Activated CD8-positive, alpha-beta memory T cell treated with anti-CD3 and anti-CD28 coated beads, Interleukin-2, amount 50 U/mL, for 1 hour (primary cell): ENCODE results near the gene CENPP.

Experiments used
- DNase-seq: peaks from one replicate; pipeline ENCODE4 v3.0.0-alpha.2; 2020; ENCODE audit errors: extremely low read depth

CENPP gene

GRCh38 chr9:92480986-92481633 lies 155.4 kb downstream of the CENPP start:
- DNase-seq: no peak

- no peak for DNase-seq
These were observed 156.6 kb downstream of the CENPP start, which contains the start of gene ASPN for GRCh38 chr9:92482329-92482728. Gene ASPN, minus strand, starts transcription at chr9:92482506.

GRCh38 chr9:92482805-92483204 lies 157.1 kb downstream of the CENPP start:
- no peak for DNase-seq

- DNase-seq: no peak
These were observed 158.1 kb downstream of the CENPP start for GRCh38 chr9:92483627-92484545.

GRCh38 chr9:92484563-92484962 lies 158.8 kb downstream of the CENPP start:
- no peak for DNase-seq

GRCh38 chr9:92486371-92486770 lies 160.6 kb downstream of the CENPP start:
- no peak for DNase-seq

- no peak for DNase-seq
These were observed 163.2 kb downstream of the CENPP start for GRCh38 chr9:92488681-92489550.

- no peak for DNase-seq
These were observed 167.1 kb downstream of the CENPP start for GRCh38 chr9:92492781-92493401.

GRCh38 chr9:92493749-92494387 lies 168.1 kb downstream of the CENPP start:
- no peak for DNase-seq

- no peak for DNase-seq
These were observed 169.1 kb downstream of the CENPP start for GRCh38 chr9:92494856-92495255.

- DNase-seq: no peak
These were observed 170.8 kb downstream of the CENPP start for GRCh38 chr9:92496396-92497176.

- DNase-seq: no peak
These were observed 173.9 kb downstream of the CENPP start for GRCh38 chr9:92499701-92500100.

GRCh38 chr9:92500725-92501124 lies 175.0 kb downstream of the CENPP start:
- no peak for DNase-seq

- no peak for DNase-seq
These were observed 176.1 kb downstream of the CENPP start for GRCh38 chr9:92501671-92502393.

- no peak for DNase-seq
These were observed 177.4 kb downstream of the CENPP start for GRCh38 chr9:92503156-92503555.

GRCh38 chr9:92504881-92505280 lies 179.1 kb downstream of the CENPP start:
- no peak for DNase-seq

GRCh38 chr9:92506184-92506857 lies 180.6 kb downstream of the CENPP start:
- DNase-seq: no peak

- DNase-seq: no peak
These were observed 181.3 kb downstream of the CENPP start for GRCh38 chr9:92507005-92507404.

GRCh38 chr9:92507496-92507895 lies 181.7 kb downstream of the CENPP start:
- DNase-seq: no peak
